Activated CD4-positive, alpha-beta T cell treated with anti-CD3 and anti-CD28 coated beads, Interleukin-2, Interleukin-4, amounts not matched to agents 100 ng/mL and 50 ng/mL, durations not matched to agents 16 hours and 8 hours (primary cell): ENCODE results near the gene GTF2IRD2.
"Not testable (repeated sequence)": the region's sequence is repeated elsewhere in the genome, so short reads cannot be mapped to it uniquely, and the experiment has no call there.

ENCODE experiments used
- DNase-seq: peaks from one replicate; pipeline ENCODE4 v3.0.0-alpha.2; 2020; ENCODE audit warnings: low spot score

GTF2IRD2 gene

GRCh38 chr7:74788369-74789150, 62.8 kb downstream of the GTF2IRD2 start:
- DNase-seq: peak; percentile 98

GRCh38 chr7:74783595-74783994, 67.8 kb downstream of the GTF2IRD2 start:
- not testable (repeated sequence) for DNase-seq

DNA sequence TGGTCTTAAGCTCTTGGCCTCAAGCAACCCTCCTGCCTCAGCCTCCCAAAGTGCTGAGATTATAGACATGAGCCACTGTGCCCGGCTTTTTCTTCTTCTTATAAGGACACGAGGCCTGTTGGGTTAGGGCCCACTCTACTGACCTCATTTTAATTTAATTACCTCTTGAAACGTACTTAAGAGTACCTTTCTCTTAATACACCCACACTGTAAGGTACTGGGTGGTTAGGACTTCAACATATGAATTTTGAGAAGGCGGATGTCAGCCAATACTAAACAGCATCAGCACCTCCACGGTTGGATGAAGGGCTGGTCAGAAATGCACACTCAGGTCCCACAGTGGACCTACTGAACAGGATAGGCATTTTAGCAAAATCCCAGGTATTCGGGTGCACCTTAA, 69.7 kb downstream of the GTF2IRD2 start:
- DNase-seq: not testable (repeated sequence)

GRCh38 chr7:74779053-74779452, 72.4 kb downstream of the GTF2IRD2 start:
- DNase-seq: not testable (repeated sequence)

DNA sequence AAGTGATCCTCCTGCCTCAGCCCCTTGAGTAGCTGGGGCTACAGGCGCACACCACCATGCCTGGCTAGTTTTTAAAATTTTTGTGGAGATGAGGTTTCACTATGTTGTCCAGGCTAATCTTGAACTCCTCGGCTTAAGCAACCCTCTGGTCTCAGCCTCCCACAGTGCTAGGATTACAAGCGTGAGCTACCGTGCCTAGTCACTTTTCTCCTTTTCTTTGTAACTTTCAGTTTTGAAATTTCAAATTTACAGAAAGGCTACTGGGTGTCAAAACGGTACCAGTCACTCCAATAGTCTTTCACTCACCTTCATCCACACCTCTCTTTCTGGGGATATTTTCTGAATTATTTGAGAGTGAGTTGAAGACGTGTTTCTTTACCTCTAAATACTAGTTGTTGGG, 76.3 kb downstream of the GTF2IRD2 start:
- not testable (repeated sequence) for DNase-seq

DNA sequence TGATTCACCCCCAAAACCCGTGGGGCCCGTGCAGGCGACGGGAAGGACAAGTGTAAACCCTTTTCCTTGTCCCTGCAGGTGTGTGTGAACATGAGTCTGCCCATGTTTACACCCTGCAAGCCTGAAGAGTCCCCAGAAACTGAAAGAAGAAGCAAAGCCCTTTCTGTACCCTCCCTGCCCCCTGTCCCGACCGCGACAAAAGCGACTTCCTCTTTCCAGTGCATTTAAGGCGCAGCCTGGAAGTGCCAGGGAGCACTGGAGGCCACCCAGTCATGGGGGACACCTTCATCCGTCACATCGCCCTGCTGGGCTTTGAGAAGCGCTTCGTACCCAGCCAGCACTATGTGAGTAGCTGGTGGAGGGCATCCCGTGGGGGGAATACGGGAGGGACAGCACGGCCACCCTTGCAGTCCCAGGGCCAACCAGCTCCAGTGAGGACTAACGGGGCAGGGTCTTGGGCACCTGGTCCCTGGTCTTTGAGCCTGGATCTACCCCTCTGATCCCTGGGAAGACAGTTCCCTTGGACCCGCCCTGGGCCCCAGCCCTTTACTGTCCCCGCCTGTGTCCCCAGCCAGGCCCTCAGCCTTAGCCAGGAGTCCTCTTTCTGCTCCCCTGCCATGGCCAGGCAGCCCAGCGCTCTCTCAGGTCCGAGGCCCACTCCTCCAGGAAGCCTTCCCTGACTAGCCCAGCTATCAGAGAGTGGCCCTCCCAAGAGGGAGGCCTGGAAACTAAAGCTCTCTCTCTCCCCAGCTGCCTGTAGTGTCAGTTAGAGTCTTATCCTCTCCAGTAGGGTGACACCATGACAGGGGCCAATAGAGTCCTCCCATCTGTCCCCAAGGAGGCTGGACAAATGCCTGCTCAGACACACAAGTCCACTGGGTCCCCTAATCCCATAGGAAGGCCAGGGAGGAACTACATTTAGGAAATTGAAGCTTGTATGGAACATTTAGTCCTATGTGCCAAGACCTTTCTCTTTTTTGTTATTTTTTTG, 77.3 kb downstream of the GTF2IRD2 start, which contains the start of gene NCF1:
NCF1 (plus strand) TSS at position 252 of the 991 bp plus-strand sequence; CDS start at position 273, 21 bp downstream.
- DNase-seq: not testable (repeated sequence)

DNA sequence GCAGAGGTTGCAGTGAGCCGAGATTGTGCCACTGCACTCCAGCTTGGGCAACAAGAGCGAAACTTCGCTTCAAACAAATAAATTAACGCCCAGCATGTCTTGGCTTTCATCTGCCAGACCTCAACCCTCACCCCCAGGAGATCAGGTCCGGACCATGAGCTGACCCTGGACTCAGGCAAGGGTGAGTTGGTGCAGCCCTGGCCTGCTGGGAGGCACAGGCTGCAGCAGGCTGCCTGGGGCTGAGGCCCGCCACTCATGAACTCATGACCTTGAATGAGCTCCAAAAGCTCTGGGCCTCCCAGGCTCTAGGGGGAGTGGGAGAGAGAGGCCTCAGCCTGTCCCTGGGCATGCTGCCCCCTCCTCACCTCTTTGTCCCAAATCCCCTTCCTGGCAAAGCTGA, 79.3 kb downstream of the GTF2IRD2 start:
- not testable (repeated sequence) for DNase-seq

GRCh38 chr7:74770062-74770461, 81.3 kb downstream of the GTF2IRD2 start:
- not testable (repeated sequence) for DNase-seq

GRCh38 chr7:74766991-74767390, 84.4 kb downstream of the GTF2IRD2 start:
- DNase-seq: not testable (repeated sequence)

- DNase-seq: not testable (repeated sequence)
Measured at GRCh38 chr7:74766509-74766908, 84.9 kb downstream of the GTF2IRD2 start.

DNA sequence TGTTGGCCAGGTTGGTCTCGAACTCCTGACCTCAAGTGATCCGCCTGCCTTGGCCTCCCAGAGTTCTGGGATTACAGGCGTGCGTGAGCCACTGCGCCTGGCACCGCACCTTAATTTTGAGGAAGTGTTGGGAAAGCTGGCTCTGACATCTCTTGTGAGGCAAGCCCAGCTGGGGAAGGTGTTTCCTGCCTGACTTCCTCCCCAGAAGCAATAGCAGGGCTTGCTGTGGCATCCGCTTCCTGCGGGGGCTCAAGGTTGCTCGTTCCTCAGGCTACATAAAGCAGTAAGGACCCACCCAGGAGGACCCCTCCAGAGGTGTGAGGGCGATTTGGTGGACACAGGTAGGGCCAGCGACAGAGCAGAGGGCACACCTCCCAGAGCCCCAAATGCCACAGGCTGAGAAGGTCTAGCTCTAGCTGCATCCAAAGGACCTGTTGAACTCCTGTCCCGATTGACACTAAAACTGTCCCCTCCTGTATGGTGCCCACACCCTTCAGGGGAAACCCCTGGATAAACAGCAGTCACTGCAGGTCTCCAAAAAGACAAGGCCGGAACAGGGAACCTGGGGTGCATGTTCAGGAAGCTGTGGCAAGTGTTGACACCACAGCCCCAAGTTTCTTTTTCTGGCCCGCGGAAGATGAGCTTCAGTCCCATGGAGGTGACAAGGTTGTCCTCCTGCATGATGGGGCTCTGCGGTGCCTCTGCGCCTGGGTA, 86.0 kb downstream of the GTF2IRD2 start:
- DNase-seq: not testable (repeated sequence)

DNA sequence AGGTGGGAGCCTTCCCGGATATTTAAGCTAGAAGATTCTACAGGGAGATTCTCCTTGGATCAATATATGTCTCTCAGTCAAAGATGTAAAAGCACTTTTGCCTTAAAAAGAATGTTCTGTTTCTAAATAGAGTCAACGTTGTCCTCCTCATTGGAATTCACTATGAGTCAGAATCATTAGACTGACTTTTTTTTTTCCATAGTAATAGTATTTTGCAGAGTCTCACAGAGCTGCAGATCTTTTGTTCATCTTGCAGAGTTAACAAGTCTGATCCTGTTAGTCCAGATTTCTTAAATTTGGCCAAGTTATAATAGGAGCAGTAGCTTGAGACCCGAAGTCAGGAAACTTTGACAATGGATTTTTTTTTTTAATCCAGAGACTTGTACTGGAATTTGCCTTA, 92.4 kb downstream of the GTF2IRD2 start:
- not testable (repeated sequence) for DNase-seq

- not testable (repeated sequence) for DNase-seq
Measured at GRCh38 chr7:74758268-74758667, 93.1 kb downstream of the GTF2IRD2 start.

GRCh38 chr7:74756673-74757072, 94.7 kb downstream of the GTF2IRD2 start:
- DNase-seq: not testable (repeated sequence)

DNA sequence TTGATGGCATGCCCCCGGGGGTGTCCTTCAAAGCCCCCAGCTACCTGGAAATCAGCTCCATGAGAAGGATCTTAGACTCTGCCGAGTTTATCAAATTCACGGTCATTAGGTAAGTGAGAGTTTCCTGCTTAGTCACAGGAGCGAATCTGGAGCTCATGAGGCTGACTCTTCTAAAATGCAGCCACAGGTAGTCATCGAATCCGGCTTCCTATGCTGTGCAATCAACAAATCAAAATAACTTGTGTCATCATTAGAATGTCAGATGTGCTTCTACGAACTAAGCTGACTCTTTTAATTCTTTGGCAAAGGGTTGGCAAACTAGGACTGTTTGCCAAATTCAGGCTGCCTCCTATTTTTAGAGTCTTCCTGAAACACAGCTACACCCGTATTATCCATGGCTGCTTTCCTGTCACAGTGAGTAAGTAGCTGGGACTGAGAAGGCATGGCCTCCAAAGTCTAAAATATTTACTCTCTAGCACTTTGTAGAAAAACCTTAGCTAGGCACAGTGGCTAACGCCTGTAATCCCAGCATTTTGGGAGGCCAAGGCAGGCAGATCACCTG, 97.4 kb downstream of the GTF2IRD2 start:
- not testable (repeated sequence) for DNase-seq
